ENCODE results near the gene RP2.

GRCh38 chrX:46860557-46860956 lies 23.7 kb downstream of the RP2 start:
- TF ChIP-seq CTCF (IDR thresholded peaks at IDR 0.05; ENCODE audit: control extremely low read depth in 1 of 3, insufficient read depth in 1 of 3, low read depth in 1 of 3, low read length in 3 of 3) = no peak
- no peak for TF ChIP-seq SP1 (IDR thresholded peaks at IDR 0.05; ENCODE audit: low read depth, low read length)
- no peak for TF ChIP-seq POLR2A (IDR thresholded peaks at IDR 0.05; ENCODE audit: control extremely low read depth in 1 of 2, low read depth in 2 of 2, low read length in 2 of 2)
- TF ChIP-seq ATF2 (IDR thresholded peaks at IDR 0.05; ENCODE audit: low read length) = no peak
- TF ChIP-seq POLR2AphosphoS5 (IDR thresholded peaks at IDR 0.05; ENCODE audit: low read depth, low read length) = no peak
- no peak for TF ChIP-seq CHD7 (IDR thresholded peaks at IDR 0.05; ENCODE audit: insufficient replicate concordance, low read length)
- no peak for TF ChIP-seq HDAC6 (IDR thresholded peaks at IDR 0.05; ENCODE audit: low read depth, low read length)
- TF ChIP-seq SIX5 (IDR thresholded peaks at IDR 0.05; ENCODE audit: low read depth, low read length) = no peak
- TF ChIP-seq EP300 (IDR thresholded peaks at IDR 0.05; ENCODE audit: borderline replicate concordance in 1 of 2, low read depth in 2 of 2, low read length in 2 of 2) = no peak
- no peak for TF ChIP-seq E2F6 (IDR thresholded peaks at IDR 0.05)
